IPS-18c (cell line): ENCODE data around the gene PRKG1.
"Not testable (repeated sequence)": the region's sequence is repeated elsewhere in the genome, so short reads cannot be mapped to it uniquely, and the experiment has no call there.

Source experiments
- H3K4me3 ChIP-seq: 2 replicates; pipeline ENCODE4 v1.7.0; 2013; ENCODE audit warnings: low read depth, mild to moderate bottlenecking, low read length, moderate library complexity; ENCODE audit not compliant: insufficient read depth
- H3K9me3 ChIP-seq: one replicate; pipeline ENCODE4 v1.6.1; 2013; ENCODE audit warnings: mild to moderate bottlenecking, low read length, moderate library complexity; ENCODE audit not compliant: control insufficient read depth, insufficient read depth

PRKG1 gene

GRCh38 chr10:51363415-51363814 lies 289.1 kb downstream of the PRKG1 start:
- H3K9me3 ChIP-seq, result no peaks in the 10 kb centered on the region
- H3K4me3 ChIP-seq, result no peak overlapping the region

- Histone ChIP-seq H3K9me3 (no peaks in the 10 kb centered on the region), H3K4me3 (no peak overlapping the region)
Observed at GRCh38 chr10:51364674-51365073, 290.4 kb downstream of the PRKG1 start.

- Histone ChIP-seq H3K9me3 (no peaks in the 10 kb centered on the region), H3K4me3 (no peak overlapping the region)
Observed at GRCh38 chr10:51366044-51366443, 291.8 kb downstream of the PRKG1 start.

GRCh38 chr10:51367127-51367526 lies 292.8 kb downstream of the PRKG1 start:
- no peaks in the 10 kb centered on the region for H3K9me3 ChIP-seq
- no peak overlapping the region for H3K4me3 ChIP-seq

- no peaks in the 10 kb centered on the region for H3K9me3 ChIP-seq
- H3K4me3 ChIP-seq, result no peak overlapping the region
Observed at GRCh38 chr10:51367694-51368093, 293.4 kb downstream of the PRKG1 start.

- no peaks in the 10 kb centered on the region for H3K9me3 ChIP-seq
- no peak overlapping the region for H3K4me3 ChIP-seq
Observed at GRCh38 chr10:51368943-51369342, 294.7 kb downstream of the PRKG1 start.

GRCh38 chr10:51369903-51370302 lies 295.6 kb downstream of the PRKG1 start:
- no peak overlapping the region for H3K4me3 ChIP-seq
- no peaks in the 10 kb centered on the region for H3K9me3 ChIP-seq

- H3K9me3 ChIP-seq, result no peaks in the 10 kb centered on the region
Observed at GRCh38 chr10:51371743-51372142, 297.5 kb downstream of the PRKG1 start.

GRCh38 chr10:51375790-51376189 lies 301.5 kb downstream of the PRKG1 start:
- Histone ChIP-seq H3K9me3 (no peaks in the 10 kb centered on the region), H3K4me3 (no peak overlapping the region)

More at GRCh38 chr10:51371743-51372142, 297.5 kb downstream of the PRKG1 start:
- H3K4me3 ChIP-seq, result no peak overlapping the region

- H3K4me3 ChIP-seq, result no peak overlapping the region
- no peaks in the 10 kb centered on the region for H3K9me3 ChIP-seq
Observed at GRCh38 chr10:51377070-51377931, 303.0 kb downstream of the PRKG1 start.

GRCh38 chr10:51377932-51378599 lies 303.8 kb downstream of the PRKG1 start:
- no peak overlapping the region for H3K4me3 ChIP-seq
- no peaks in the 10 kb centered on the region for H3K9me3 ChIP-seq

- Histone ChIP-seq H3K4me3 (no peak overlapping the region), H3K9me3 (no peaks in the 10 kb centered on the region)
Observed at GRCh38 chr10:51382181-51382580, 307.9 kb downstream of the PRKG1 start.

- no peak overlapping the region for H3K4me3 ChIP-seq
- H3K9me3 ChIP-seq, result no peaks in the 10 kb centered on the region
Observed at GRCh38 chr10:51384971-51385370, 310.7 kb downstream of the PRKG1 start.

GRCh38 chr10:51386248-51386885 lies 312.1 kb downstream of the PRKG1 start:
- Histone ChIP-seq H3K9me3 (no peaks in the 10 kb centered on the region), H3K4me3 (no peak overlapping the region)

- H3K9me3 ChIP-seq, result no peaks in the 10 kb centered on the region
- H3K4me3 ChIP-seq, result no peak overlapping the region
Observed at GRCh38 chr10:51389415-51390321, 315.4 kb downstream of the PRKG1 start.

- not testable (repeated sequence) for H3K4me3 ChIP-seq, H3K9me3 ChIP-seq
Observed at GRCh38 chr10:51393006-51393405, 318.7 kb downstream of the PRKG1 start.

GRCh38 chr10:51394039-51394438 lies 319.8 kb downstream of the PRKG1 start:
- H3K9me3 ChIP-seq, result no peaks in the 10 kb centered on the region
- H3K4me3 ChIP-seq, result no peak overlapping the region
